PFSK-1 (cell line): Measurements from ENCODE around the gene USH2A.

Experiments
- FOXP2 ChIP-seq: optimal IDR thresholded peaks from 2 replicates; pipeline ENCODE3; 2011; ENCODE audit warnings: borderline replicate concordance, control low read depth, inconsistent platforms; ENCODE audit not compliant: insufficient read depth; ENCODE audit errors: extremely low read length, extremely low read depth
- POLR2AphosphoS5 ChIP-seq: IDR thresholded peaks from 2 replicates; pipeline ENCODE4 v1.6.1; 2012; ENCODE audit warnings: low read depth, mild to moderate bottlenecking, control low read depth, low read length, moderate library complexity
- SIN3A ChIP-seq: IDR thresholded peaks from 2 replicates; pipeline ENCODE4 v1.6.1; 2012; ENCODE audit warnings: mild to moderate bottlenecking, low read length, moderate library complexity, borderline replicate concordance; ENCODE audit not compliant: insufficient read depth
- TAF1 ChIP-seq: IDR thresholded peaks from 2 replicates; pipeline ENCODE4 v1.6.1; 2012; ENCODE audit warnings: low read length, control low read depth, borderline replicate concordance; ENCODE audit not compliant: insufficient read depth
- TF ChIP-seq, protein P1 (sequence below), 2 experiments: IDR thresholded peaks; 2 replicates each; pipeline versions ENCODE4 v1.6.1 to v1.8.0; 2011 to 2012; ENCODE audit warnings: low read depth in 2 of 2, low read length in 2 of 2, control low read depth in 1 of 2, inconsistent platforms in 1 of 2, mild to moderate bottlenecking in 1 of 2, moderate library complexity in 1 of 2; ENCODE audit not compliant: insufficient read depth in 1 of 2

USH2A gene

DNA sequence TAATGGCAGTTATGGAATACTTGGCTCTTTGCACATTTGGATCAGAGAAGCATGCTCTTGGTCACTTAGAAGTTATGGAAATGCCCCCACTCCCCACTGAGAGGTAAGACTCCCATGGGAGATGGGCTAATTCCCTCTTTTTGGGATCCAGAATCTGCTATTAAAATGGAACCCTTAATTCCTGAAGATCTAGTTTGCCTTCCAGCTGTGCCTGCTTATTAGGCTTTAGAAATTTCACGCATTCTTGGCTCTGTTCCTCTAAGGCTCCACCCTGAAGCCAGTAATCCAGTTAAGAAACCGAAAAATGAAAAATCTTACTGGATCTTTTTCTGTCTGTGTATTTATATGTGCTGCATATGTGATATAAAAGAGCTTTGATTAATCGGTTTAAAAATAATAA is 76.7 kb downstream of the USH2A start:
- TF ChIP-seq SIN3A (no peak), TAF1 (no peak), POLR2AphosphoS5 (no peak), FOXP2 (no peak)
- TF ChIP-seq, protein P1, sequence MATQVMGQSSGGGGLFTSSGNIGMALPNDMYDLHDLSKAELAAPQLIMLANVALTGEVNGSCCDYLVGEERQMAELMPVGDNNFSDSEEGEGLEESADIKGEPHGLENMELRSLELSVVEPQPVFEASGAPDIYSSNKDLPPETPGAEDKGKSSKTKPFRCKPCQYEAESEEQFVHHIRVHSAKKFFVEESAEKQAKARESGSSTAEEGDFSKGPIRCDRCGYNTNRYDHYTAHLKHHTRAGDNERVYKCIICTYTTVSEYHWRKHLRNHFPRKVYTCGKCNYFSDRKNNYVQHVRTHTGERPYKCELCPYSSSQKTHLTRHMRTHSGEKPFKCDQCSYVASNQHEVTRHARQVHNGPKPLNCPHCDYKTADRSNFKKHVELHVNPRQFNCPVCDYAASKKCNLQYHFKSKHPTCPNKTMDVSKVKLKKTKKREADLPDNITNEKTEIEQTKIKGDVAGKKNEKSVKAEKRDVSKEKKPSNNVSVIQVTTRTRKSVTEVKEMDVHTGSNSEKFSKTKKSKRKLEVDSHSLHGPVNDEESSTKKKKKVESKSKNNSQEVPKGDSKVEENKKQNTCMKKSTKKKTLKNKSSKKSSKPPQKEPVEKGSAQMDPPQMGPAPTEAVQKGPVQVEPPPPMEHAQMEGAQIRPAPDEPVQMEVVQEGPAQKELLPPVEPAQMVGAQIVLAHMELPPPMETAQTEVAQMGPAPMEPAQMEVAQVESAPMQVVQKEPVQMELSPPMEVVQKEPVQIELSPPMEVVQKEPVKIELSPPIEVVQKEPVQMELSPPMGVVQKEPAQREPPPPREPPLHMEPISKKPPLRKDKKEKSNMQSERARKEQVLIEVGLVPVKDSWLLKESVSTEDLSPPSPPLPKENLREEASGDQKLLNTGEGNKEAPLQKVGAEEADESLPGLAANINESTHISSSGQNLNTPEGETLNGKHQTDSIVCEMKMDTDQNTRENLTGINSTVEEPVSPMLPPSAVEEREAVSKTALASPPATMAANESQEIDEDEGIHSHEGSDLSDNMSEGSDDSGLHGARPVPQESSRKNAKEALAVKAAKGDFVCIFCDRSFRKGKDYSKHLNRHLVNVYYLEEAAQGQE (IDR thresholded peaks at IDR 0.05; ENCODE audit: insufficient read depth in 1 of 2, low read depth in 2 of 2, low read length in 2 of 2), result no peak

DNA sequence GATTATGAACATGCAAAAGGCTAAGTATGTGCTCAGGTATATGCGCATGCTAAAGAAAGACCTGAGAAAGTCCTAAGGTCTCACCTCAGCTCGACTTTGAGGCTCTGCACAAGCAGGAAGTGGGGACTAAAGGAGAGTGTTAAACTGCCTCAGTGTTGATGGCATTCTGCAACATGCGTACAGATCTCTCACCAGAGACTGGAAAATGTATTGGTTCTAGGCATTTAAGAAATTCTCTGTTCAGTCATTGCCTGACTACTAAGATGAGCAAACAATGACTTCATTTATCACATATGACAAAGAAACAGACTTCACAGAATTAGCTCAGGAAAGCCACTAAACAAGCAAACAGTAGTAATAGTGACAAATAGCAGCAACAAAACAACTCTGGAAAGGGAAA is 90.8 kb downstream of the USH2A start:
- no peak for TF ChIP-seq FOXP2
- TF ChIP-seq POLR2AphosphoS5, result no peak
- TF ChIP-seq, protein P1 (IDR thresholded peaks at IDR 0.05; ENCODE audit: insufficient read depth in 1 of 2, low read depth in 2 of 2, low read length in 2 of 2), result no peak
- TF ChIP-seq TAF1, result no peak
- TF ChIP-seq SIN3A, result no peak

DNA sequence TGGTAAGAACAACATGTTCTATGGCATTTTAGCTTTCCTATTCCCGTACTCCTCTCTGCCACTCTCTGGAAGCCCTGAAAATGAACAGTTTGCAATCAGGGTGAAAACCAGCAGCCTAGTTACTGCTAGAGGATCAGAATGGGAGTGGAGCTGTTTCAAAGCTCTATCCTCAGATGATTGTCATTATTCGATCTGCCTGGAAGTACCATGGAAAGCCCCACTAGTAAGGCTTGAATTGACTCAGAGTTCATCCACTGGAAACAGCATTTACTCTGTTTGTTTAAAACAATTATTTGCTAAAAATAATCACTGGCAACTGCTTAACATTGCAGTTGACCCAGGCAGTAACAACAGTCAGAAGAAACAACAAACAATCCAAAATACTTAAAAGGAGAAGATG is 91.2 kb downstream of the USH2A start:
- no peak for TF ChIP-seq TAF1
- TF ChIP-seq FOXP2, result no peak

DNA sequence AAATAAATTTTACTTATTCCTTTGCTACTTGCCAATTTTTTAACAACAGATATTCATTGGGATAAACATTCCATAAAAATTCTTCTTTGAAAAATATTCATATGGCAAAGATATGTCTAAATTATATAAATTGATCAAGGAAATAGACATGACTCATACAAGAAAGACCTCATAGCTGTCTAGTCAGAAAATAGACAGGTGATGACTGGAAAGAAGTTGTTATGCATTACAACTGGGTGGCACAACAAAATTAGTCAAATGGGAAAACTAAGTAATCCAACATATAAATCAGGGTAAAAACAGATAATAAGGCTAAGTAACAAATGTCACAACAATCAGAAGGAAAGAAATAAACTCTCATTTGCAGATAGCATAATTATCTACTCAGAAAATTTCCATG is 92.0 kb downstream of the USH2A start:
- TF ChIP-seq SIN3A (no peak), POLR2AphosphoS5 (no peak), FOXP2 (no peak), TAF1 (no peak)
- TF ChIP-seq, protein P1 (IDR thresholded peaks at IDR 0.05; ENCODE audit: insufficient read depth in 1 of 2, low read depth in 2 of 2, low read length in 2 of 2), result no peak

DNA sequence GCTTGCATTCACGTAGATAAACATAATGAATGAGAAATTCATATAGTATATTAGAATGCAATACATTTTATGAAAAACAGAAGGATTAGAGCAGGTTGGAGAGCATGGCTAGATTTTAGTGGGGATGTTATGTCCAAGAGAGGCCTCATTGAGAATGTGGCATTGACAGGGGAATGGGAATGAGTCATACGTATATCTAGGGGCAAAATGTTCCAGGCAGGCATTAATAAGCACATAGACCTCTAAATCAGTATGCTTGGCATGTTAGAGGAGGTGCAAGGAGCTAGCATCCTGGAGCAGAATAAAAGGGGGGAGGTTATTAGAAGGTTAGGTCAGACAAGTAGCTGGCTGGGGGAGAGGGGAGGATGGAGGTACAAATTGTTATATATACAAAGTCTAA is 93.0 kb downstream of the USH2A start:
- TF ChIP-seq FOXP2 (no peak), POLR2AphosphoS5 (no peak), TAF1 (no peak), SIN3A (no peak)
- TF ChIP-seq, protein P1 (IDR thresholded peaks at IDR 0.05; ENCODE audit: insufficient read depth in 1 of 2, low read depth in 2 of 2, low read length in 2 of 2), result no peak

DNA sequence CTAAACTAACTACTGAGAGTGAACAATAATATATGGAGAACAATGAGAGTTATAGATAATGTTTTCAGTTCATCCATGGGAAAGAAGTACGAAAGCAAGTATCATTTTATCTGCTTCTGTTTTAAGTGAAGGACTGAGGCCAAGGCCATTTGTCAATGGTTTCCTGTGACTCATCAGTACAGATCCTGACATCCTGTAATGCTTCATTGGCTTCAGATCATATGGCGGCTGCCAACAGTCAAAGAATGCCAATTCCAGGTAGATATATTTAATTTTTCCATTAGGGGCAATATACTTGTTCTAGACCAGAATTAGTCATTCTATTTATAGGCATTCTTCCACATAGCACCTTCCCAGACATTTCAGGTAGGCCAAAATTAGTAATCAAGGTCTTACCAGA is 97.3 kb downstream of the USH2A start:
- TF ChIP-seq SIN3A, result no peak
